Measurements from ENCODE around the gene SALL4.
"Not testable (repeated sequence)": the region's sequence is repeated elsewhere in the genome, so short reads cannot be mapped to it uniquely, and the experiment has no call there.

The SALL4 gene

GRCh38 chr20:51763965-51764602, 38.2 kb downstream of the SALL4 start:
- DNase-seq (ENCODE audit: low read depth), result no peak

GRCh38 chr20:51760905-51761546, 41.3 kb downstream of the SALL4 start:
- no peak for DNase-seq (ENCODE audit: low read depth)

GRCh38 chr20:51759769-51760510, 42.4 kb downstream of the SALL4 start:
- no peak for DNase-seq (ENCODE audit: low read depth)

- DNase-seq (ENCODE audit: low read depth), result no peak
These were observed 43.3 kb downstream of the SALL4 start for GRCh38 chr20:51758978-51759544.

GRCh38 chr20:51757226-51757625, 45.1 kb downstream of the SALL4 start:
- DNase-seq (ENCODE audit: low read depth), result no peak

GRCh38 chr20:51756653-51757052, 45.7 kb downstream of the SALL4 start:
- no peak for DNase-seq (ENCODE audit: low read depth)

- DNase-seq (ENCODE audit: low read depth), result not testable (repeated sequence)
These were observed 49.1 kb downstream of the SALL4 start for GRCh38 chr20:51753220-51753619.

- no peak for DNase-seq (ENCODE audit: low read depth)
These were observed 49.9 kb downstream of the SALL4 start for GRCh38 chr20:51752343-51752951.

GRCh38 chr20:51750770-51751388, 51.4 kb downstream of the SALL4 start:
- no peak for DNase-seq (ENCODE audit: low read depth)

GRCh38 chr20:51750037-51750769, 52.1 kb downstream of the SALL4 start:
- no peak for DNase-seq (ENCODE audit: low read depth)

GRCh38 chr20:51749674-51750036, 52.7 kb downstream of the SALL4 start:
- no peak for DNase-seq (ENCODE audit: low read depth)

- no peak for DNase-seq (ENCODE audit: low read depth)
These were observed 55.0 kb downstream of the SALL4 start for GRCh38 chr20:51747182-51747911.

- no peak for DNase-seq (ENCODE audit: low read depth)
These were observed 56.5 kb downstream of the SALL4 start for GRCh38 chr20:51745804-51746203.

GRCh38 chr20:51740838-51741237, 61.5 kb downstream of the SALL4 start:
- no peak for DNase-seq (ENCODE audit: low read depth)

GRCh38 chr20:51740308-51740707, 62.0 kb downstream of the SALL4 start:
- DNase-seq (ENCODE audit: low read depth), result not testable (repeated sequence)

GRCh38 chr20:51739722-51740249, 62.5 kb downstream of the SALL4 start:
- no peak for DNase-seq (ENCODE audit: low read depth)

- DNase-seq (ENCODE audit: low read depth), result no peak
These were observed 63.4 kb downstream of the SALL4 start for GRCh38 chr20:51738877-51739447.

- not testable (repeated sequence) for DNase-seq (ENCODE audit: low read depth)
These were observed 64.1 kb downstream of the SALL4 start for GRCh38 chr20:51738261-51738660.

GRCh38 chr20:51736947-51737346, 65.4 kb downstream of the SALL4 start:
- no peak for DNase-seq (ENCODE audit: low read depth)

Measured in activated T-cell treated with anti-CD3 and anti-CD28 coated beads for 24 hours (primary cell).